K562 (cell line): ENCODE data around the gene SIDT2.

ENCODE experiments used
- NELFE ChIP-seq: IDR thresholded peaks from 2 replicates; pipeline ENCODE4 v1.6.1; 2011; ENCODE audit warnings: mild to moderate bottlenecking; ENCODE audit not compliant: insufficient read depth, insufficient read length
- NFRKB ChIP-seq: fragments of 450-650 bp; IDR thresholded peaks from 2 replicates; pipeline ENCODE4 v1.6.1; 2016; ENCODE audit warnings: low read depth
- TF ChIP-seq, protein P1 (sequence below): conservative IDR thresholded peaks from 2 replicates; pipeline ENCODE4 v1.6.1; 2011; ENCODE audit warnings: low read depth, mild to moderate bottlenecking, low read length; ENCODE audit not compliant: control insufficient read depth

GRCh38 chr11:117169736-117170135 lies 8.8 kb upstream of the SIDT2 start:
- TF ChIP-seq NFRKB (no peak), NELFE (no peak)
- TF ChIP-seq, protein P1, sequence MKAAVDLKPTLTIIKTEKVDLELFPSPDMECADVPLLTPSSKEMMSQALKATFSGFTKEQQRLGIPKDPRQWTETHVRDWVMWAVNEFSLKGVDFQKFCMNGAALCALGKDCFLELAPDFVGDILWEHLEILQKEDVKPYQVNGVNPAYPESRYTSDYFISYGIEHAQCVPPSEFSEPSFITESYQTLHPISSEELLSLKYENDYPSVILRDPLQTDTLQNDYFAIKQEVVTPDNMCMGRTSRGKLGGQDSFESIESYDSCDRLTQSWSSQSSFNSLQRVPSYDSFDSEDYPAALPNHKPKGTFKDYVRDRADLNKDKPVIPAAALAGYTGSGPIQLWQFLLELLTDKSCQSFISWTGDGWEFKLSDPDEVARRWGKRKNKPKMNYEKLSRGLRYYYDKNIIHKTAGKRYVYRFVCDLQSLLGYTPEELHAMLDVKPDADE = no peak
